Neural cell (in vitro differentiated cells): ENCODE measurements around the gene CREB3L1. TPM values are rescaled to one million over a fixed set of nuclear protein-coding genes. Genes with fewer than 3 reads are reported as not detected.

Experiments used
- H2AFZ ChIP-seq: fragments of 200-600, 300-800 bp; sonication (generic), shearing (Covaris generic); 2 replicates; pipeline ENCODE4 v1.6.0; 2014; ENCODE audit warnings: low read depth, mild to moderate bottlenecking, antibody characterized with exemption, low read length, moderate library complexity
- H3F3A ChIP-seq: fragments of 200-600 bp; shearing (Covaris generic); 2 replicates; pipeline ENCODE4 v1.6.1; 2016; ENCODE audit warnings: mild to moderate bottlenecking, moderate library complexity, mixed read lengths, antibody characterized with exemption, low read length; ENCODE audit not compliant: insufficient read depth, poor library complexity, severe bottlenecking
- H3K27ac ChIP-seq: fragments of 200-600, 300-800 bp; sonication (generic), shearing (Covaris generic); 2 replicates; pipeline ENCODE4 v1.5.1; 2014; ENCODE audit warnings: mild to moderate bottlenecking, low read length, moderate library complexity
- H3K27me3 ChIP-seq: fragments of 300-800, 200-600 bp; sonication (generic), shearing (Covaris generic); 2 replicates; pipeline ENCODE4 v1.6.0; 2014; ENCODE audit warnings: mild to moderate bottlenecking, low read depth, low read length, moderate library complexity; ENCODE audit not compliant: insufficient read depth
- H3K36me3 ChIP-seq: fragments of 300-800, 200-600 bp; sonication (generic), shearing (Covaris generic); 2 replicates; pipeline ENCODE4 v1.5.1; 2014; ENCODE audit warnings: mild to moderate bottlenecking, antibody characterized with exemption, low read length, moderate library complexity; ENCODE audit not compliant: insufficient read depth
- H3K4me2 ChIP-seq: fragments of 300-800, 200-600 bp; sonication (generic), shearing (Covaris generic); 2 replicates; pipeline ENCODE4 v1.6.0; 2014; ENCODE audit warnings: mild to moderate bottlenecking, low read length
- H3K4me3 ChIP-seq: fragments of 300-800, 200-600 bp; sonication (generic), shearing (Covaris generic); 2 replicates; pipeline ENCODE4 v1.5.1; 2014; ENCODE audit warnings: mild to moderate bottlenecking, low read length, moderate library complexity
- H3K79me2 ChIP-seq: fragments of 200-600 bp; shearing (Covaris generic); replicated peaks from 2 replicates; pipeline ENCODE4 v1.6.0; 2014; ENCODE audit warnings: mild to moderate bottlenecking, low read length, moderate library complexity; ENCODE audit not compliant: insufficient read depth
- H3K9ac ChIP-seq: fragments of 300-800, 200-600 bp; sonication (generic), shearing (Covaris generic); 2 replicates; pipeline ENCODE4 v1.6.1; 2016; ENCODE audit warnings: mild to moderate bottlenecking, low read length, mixed read lengths
- H3K9me2 ChIP-seq: fragments of 200-600 bp; shearing (Covaris generic); 2 replicates; pipeline ENCODE4 v1.6.1; 2016; ENCODE audit warnings: mild to moderate bottlenecking, low read length, mixed read lengths; ENCODE audit not compliant: insufficient read depth
- H3K9me3 ChIP-seq: fragments of 200-600, 300-800 bp; sonication (generic), shearing (Covaris generic); 2 replicates; pipeline ENCODE4 v1.6.1; 2016; ENCODE audit warnings: mild to moderate bottlenecking, mixed run types, low read length, moderate library complexity, mixed read lengths
- H4K20me1 ChIP-seq: fragments of 200-600 bp; shearing (Covaris generic); 2 replicates; pipeline ENCODE4 v1.6.1; 2016; ENCODE audit warnings: mild to moderate bottlenecking, mixed run types; ENCODE audit not compliant: insufficient read depth
- CTCF ChIP-seq: fragments of 450-650 bp; IDR thresholded peaks from 2 replicates; pipeline ENCODE4 v1.5.1; 2014; ENCODE audit warnings: antibody characterized with exemption, mild to moderate bottlenecking, moderate library complexity; ENCODE audit not compliant: poor library complexity, severe bottlenecking
- EP300 ChIP-seq: fragments of 450-650 bp; conservative IDR thresholded peaks from 2 replicates; pipeline ENCODE4 v1.6.1; 2014; ENCODE audit warnings: antibody characterized with exemption, mild to moderate bottlenecking, moderate library complexity; ENCODE audit not compliant: poor library complexity, severe bottlenecking
- EZH2 ChIP-seq: fragments of 200-600, 300-800 bp; shearing (Covaris generic), sonication (generic); IDR thresholded peaks from 2 replicates; pipeline ENCODE4 v1.6.1; 2014; ENCODE audit warnings: antibody characterized with exemption, low read length, borderline replicate concordance, mild to moderate bottlenecking; ENCODE audit not compliant: insufficient read depth, poor library complexity, severe bottlenecking
- MXI1 ChIP-seq: fragments of 450-650 bp; conservative IDR thresholded peaks from 2 replicates; pipeline ENCODE4 v1.6.1; 2014; ENCODE audit warnings: antibody characterized with exemption, mild to moderate bottlenecking; ENCODE audit not compliant: poor library complexity, severe bottlenecking
- POLR2AphosphoS5 ChIP-seq: IDR thresholded peaks from 2 replicates; pipeline ENCODE4 v1.6.1; 2012
- RAD21 ChIP-seq: fragments of 450-650 bp; conservative IDR thresholded peaks from 2 replicates; pipeline ENCODE4 v1.6.1; 2014; ENCODE audit warnings: antibody characterized with exemption, mild to moderate bottlenecking, moderate library complexity
- REST ChIP-seq: IDR thresholded peaks from 2 replicates; pipeline ENCODE4 v1.6.1; 2012; ENCODE audit warnings: borderline replicate concordance
- SMC3 ChIP-seq: fragments of 450-650 bp; conservative IDR thresholded peaks from 2 replicates; pipeline ENCODE4 v1.6.1; 2014; ENCODE audit warnings: antibody characterized with exemption, mild to moderate bottlenecking, moderate library complexity; ENCODE audit not compliant: poor library complexity
- TAF1 ChIP-seq: IDR thresholded peaks from 2 replicates; pipeline ENCODE4 v1.6.1; 2012; ENCODE audit warnings: low read depth
- polyA plus RNA-seq: library from polyadenylated mRNA; depleted of rRNA; stranded (reverse); fragments of >200 nt; gene quantifications from 2 replicates; pipeline ENCODE4 v1.2.3, GENCODE V29; 2014

Gene CREB3L1
- polyA plus RNA-seq, 1 donor from 2014 or later = not detected

- no peaks in the 10 kb centered on the region for H3K9me3 ChIP-seq
- H4K20me1 ChIP-seq = no peaks in the 10 kb centered on the region
- TF ChIP-seq RAD21 = no peak
- H2AFZ ChIP-seq = no peak overlapping the region
- no peaks in the 10 kb centered on the region for H3K79me2 ChIP-seq
- H3K4me3 ChIP-seq = peak overlapping the region; percentile 66
- no peaks in the 10 kb centered on the region for H3K9me2 ChIP-seq
- peaks cover 8% of the 10 kb centered on the region for H3K27me3 ChIP-seq
- H3K4me2 ChIP-seq = peak overlapping the region; percentile 41
- H3K9ac ChIP-seq = no peak overlapping the region
- H3K27ac ChIP-seq = no peak overlapping the region
- peaks cover 9% of the 10 kb centered on the region for H3F3A ChIP-seq
- no peaks in the 10 kb centered on the region for H3K36me3 ChIP-seq
Measured at GRCh38 chr11:46242952-46243795, 34.3 kb upstream of the CREB3L1 start.

- H3K9ac ChIP-seq = no peak overlapping the region
Measured at GRCh38 chr11:46243796-46244109, 33.7 kb upstream of the CREB3L1 start.

More at GRCh38 chr11:46243796-46244109, 33.7 kb upstream of the CREB3L1 start:
- Histone ChIP-seq H3F3A (peaks cover 4% of the 10 kb centered on the region), H3K79me2 (no peaks in the 10 kb centered on the region), H3K27ac (no peak overlapping the region), H2AFZ (no peak overlapping the region), H3K27me3 (peaks cover 2% of the 10 kb centered on the region), H3K4me3 (peak overlapping the region; percentile 66), H3K9me3 (no peaks in the 10 kb centered on the region), H3K36me3 (no peaks in the 10 kb centered on the region), H3K4me2 (no peak overlapping the region), H4K20me1 (no peaks in the 10 kb centered on the region), H3K9me2 (no peaks in the 10 kb centered on the region)
- TF ChIP-seq MXI1 (no peak), TAF1 (no peak), POLR2AphosphoS5 (no peak), EP300 (no peak), RAD21 (no peak), SMC3 (no peak), EZH2 (no peak), REST (no peak), CTCF (no peak)
